H9 (cell line): ENCODE measurements around the gene RBM18. TPM values are rescaled to one million over a fixed set of nuclear protein-coding genes. Genes with fewer than 3 reads are reported as not detected.

Source experiments
- DNase-seq: peaks from one replicate; pipeline ENCODE4 v3.0.0-alpha.2; 2017
- H2AFZ ChIP-seq: one replicate; pipeline ENCODE4 v1.6.1; 2013; ENCODE audit warnings: mild to moderate bottlenecking, low read length, control low read depth, moderate library complexity
- H2AK5ac ChIP-seq: 2 replicates; pipeline ENCODE4 v1.6.1; 2013; ENCODE audit warnings: low read length, control low read depth, mixed read lengths; ENCODE audit not compliant: insufficient read length
- H2BK120ac ChIP-seq: one replicate; pipeline ENCODE4 v1.6.1; 2013; ENCODE audit warnings: low read depth, mild to moderate bottlenecking, low read length, control low read depth, inconsistent platforms; ENCODE audit not compliant: poor library complexity, severe bottlenecking
- H2BK12ac ChIP-seq: 2 replicates; pipeline ENCODE4 v1.6.1; 2013; ENCODE audit warnings: low read length, control low read depth, mixed read lengths, low read depth; ENCODE audit not compliant: insufficient read length
- H2BK15ac ChIP-seq: 2 replicates; pipeline ENCODE4 v1.6.1; 2013; ENCODE audit warnings: low read depth, low read length, control low read depth
- H2BK20ac ChIP-seq: one replicate; pipeline ENCODE4 v1.6.1; 2013; ENCODE audit warnings: low read depth, mild to moderate bottlenecking, low read length, control low read depth, inconsistent platforms; ENCODE audit not compliant: poor library complexity, severe bottlenecking
- H2BK5ac ChIP-seq: 2 replicates; pipeline ENCODE4 v1.6.1; 2013; ENCODE audit warnings: low read length, control low read depth, mixed read lengths; ENCODE audit not compliant: insufficient read length
- H3K14ac ChIP-seq: 2 replicates; pipeline ENCODE4 v1.6.1; 2013; ENCODE audit warnings: low read length, control low read depth; ENCODE audit not compliant: insufficient read depth
- H3K18ac ChIP-seq: 2 replicates; pipeline ENCODE4 v1.6.1; 2013; ENCODE audit warnings: low read depth, mild to moderate bottlenecking, mixed read lengths, low read length, control low read depth; ENCODE audit not compliant: insufficient read length
- H3K23ac ChIP-seq: 2 replicates; pipeline ENCODE4 v1.6.1; 2013; ENCODE audit warnings: low read length, control low read depth, mixed read lengths, low read depth; ENCODE audit not compliant: insufficient read length
- H3K23me2 ChIP-seq: 2 replicates; pipeline ENCODE4 v1.6.1; 2013; ENCODE audit warnings: low read depth, mild to moderate bottlenecking, mixed read lengths, low read length, control low read depth; ENCODE audit not compliant: insufficient read length, poor library complexity, severe bottlenecking
- H3K27ac ChIP-seq: 2 replicates; pipeline ENCODE4 v1.5.1; 2013; ENCODE audit warnings: low read length, control low read depth, mixed read lengths, low read depth; ENCODE audit not compliant: insufficient read length
- H3K27me3 ChIP-seq: 2 replicates; pipeline ENCODE4 v1.6.1; 2013; ENCODE audit warnings: low read length, control low read depth, inconsistent platforms; ENCODE audit not compliant: insufficient read depth
- H3K4ac ChIP-seq: 2 replicates; pipeline ENCODE4 v1.6.1; 2013; ENCODE audit warnings: low read depth, mild to moderate bottlenecking, control low read depth, inconsistent platforms, low read length, moderate library complexity
- H3K4me1 ChIP-seq: 2 replicates; pipeline ENCODE4 v1.6.1; 2013; ENCODE audit warnings: low read length, control low read depth, inconsistent platforms; ENCODE audit not compliant: insufficient read depth
- H3K4me2 ChIP-seq: 2 replicates; pipeline ENCODE4 v1.6.1; 2013; ENCODE audit warnings: low read length, control low read depth, mixed read lengths; ENCODE audit not compliant: insufficient read length, insufficient read depth
- H3K56ac ChIP-seq: 2 replicates; pipeline ENCODE4 v1.6.1; 2013; ENCODE audit warnings: low read depth, mild to moderate bottlenecking, mixed read lengths, low read length, control low read depth; ENCODE audit not compliant: insufficient read length
- H3K79me1 ChIP-seq: 2 replicates; pipeline ENCODE4 v1.6.1; 2013; ENCODE audit warnings: low read depth, mild to moderate bottlenecking, moderate library complexity, low read length, control low read depth, inconsistent platforms; ENCODE audit not compliant: insufficient read depth, poor library complexity, severe bottlenecking
- H3K79me2 ChIP-seq: 2 replicates; pipeline ENCODE4 v1.6.1; 2013; ENCODE audit warnings: low read length, control low read depth, inconsistent platforms; ENCODE audit not compliant: insufficient read depth
- H3K9ac ChIP-seq: 2 replicates; pipeline ENCODE4 v1.6.1; 2013; ENCODE audit warnings: low read length, control low read depth, mixed read lengths; ENCODE audit not compliant: insufficient read length; ENCODE audit errors: extremely low read depth
- H3K9me3 ChIP-seq: one replicate; pipeline ENCODE4 v1.6.1; 2013; ENCODE audit warnings: low read depth, low read length, inconsistent platforms; ENCODE audit not compliant: control insufficient read depth
- H3T11ph ChIP-seq: one replicate; pipeline ENCODE4 v1.6.1; 2013; ENCODE audit warnings: mild to moderate bottlenecking, low read length, control low read depth, inconsistent platforms
- H4K20me1 ChIP-seq: one replicate; pipeline ENCODE4 v1.6.1; 2013; ENCODE audit not compliant: control insufficient read depth, insufficient read length, insufficient read depth
- H4K5ac ChIP-seq: 2 replicates; pipeline ENCODE4 v1.6.1; 2013; ENCODE audit warnings: low read depth, mild to moderate bottlenecking, mixed read lengths, low read length, control low read depth; ENCODE audit not compliant: insufficient read length
- H4K8ac ChIP-seq: replicated peaks from 2 replicates; pipeline ENCODE4 v1.6.1; 2013; ENCODE audit warnings: low read length, control low read depth, mixed read lengths, low read depth; ENCODE audit not compliant: insufficient read length
- H4K91ac ChIP-seq: 2 replicates; pipeline ENCODE4 v1.6.1; 2013; ENCODE audit warnings: low read depth, mild to moderate bottlenecking, moderate library complexity, mixed read lengths, low read length, control low read depth; ENCODE audit not compliant: insufficient read length
- H3K27ac Mint-ChIP-seq, 3 experiments: 2 replicates in 2 of 3; 3 replicates in 1 of 3; pipeline ENCODE4 v1.8.0; 2020 to 2021; ENCODE audit warnings: mixed read lengths in 3 of 3, mild to moderate bottlenecking in 1 of 3, moderate library complexity in 1 of 3
- H3K27me3 Mint-ChIP-seq: 2 replicates; pipeline ENCODE4 v1.8.0; 2021; ENCODE audit warnings: low read depth, mild to moderate bottlenecking, moderate library complexity, mixed read lengths
- H3K36me3 Mint-ChIP-seq, 3 experiments: 2 replicates in 2 of 3; 3 replicates in 1 of 3; pipeline ENCODE4 v1.8.0; 2020 to 2021; ENCODE audit warnings: low read depth in 3 of 3, mixed read lengths in 3 of 3; ENCODE audit not compliant: insufficient read depth in 1 of 3
- H3K4me1 Mint-ChIP-seq, 2 experiments: 2 replicates each; pipeline ENCODE4 v1.8.0; 2020; ENCODE audit warnings: mixed read lengths in 2 of 2
- H3K4me3 Mint-ChIP-seq, 2 experiments: 2 replicates in 1 of 2; 3 replicates in 1 of 2; pipeline ENCODE4 v1.8.0; 2020 to 2021; ENCODE audit warnings: mild to moderate bottlenecking in 2 of 2, mixed read lengths in 2 of 2, moderate library complexity in 1 of 2
- H3K9me3 Mint-ChIP-seq, 2 experiments: 2 replicates in 1 of 2; 3 replicates in 1 of 2; pipeline ENCODE4 v1.8.0; 2020; ENCODE audit warnings: mild to moderate bottlenecking in 2 of 2, mixed read lengths in 2 of 2, moderate library complexity in 1 of 2
- WGBS: extraction: QIAGEN DNeasy Blood & Tissue Kit; methylation state at CpG from one replicate; pipeline ENCODE4 v1.1.7; 2013; ENCODE audit warnings: missing lambda C conversion rate, low lambda C conversion rate, mixed read lengths; ENCODE audit not compliant: insufficient read length; ENCODE audit errors: extremely low coverage; 5-methylcytosine and 5-hydroxymethylcytosine counted together
- total RNA-seq: library from RNA; stranded (reverse); gene quantifications from 2 replicates; pipeline ENCODE4 v1.2.1, GENCODE V29; 2021
- TF ChIP-seq, protein P1 (sequence below): fragments of 200-600 bp; sonication (generic); conservative IDR thresholded peaks from 3 replicates; pipeline ENCODE4 v1.8.0; 2021; ENCODE audit warnings: antibody characterized with exemption, mild to moderate bottlenecking

RBM18 gene
- total RNA-seq, 1 experiment from 2014 or later, result 18.9 TPM

DNA sequence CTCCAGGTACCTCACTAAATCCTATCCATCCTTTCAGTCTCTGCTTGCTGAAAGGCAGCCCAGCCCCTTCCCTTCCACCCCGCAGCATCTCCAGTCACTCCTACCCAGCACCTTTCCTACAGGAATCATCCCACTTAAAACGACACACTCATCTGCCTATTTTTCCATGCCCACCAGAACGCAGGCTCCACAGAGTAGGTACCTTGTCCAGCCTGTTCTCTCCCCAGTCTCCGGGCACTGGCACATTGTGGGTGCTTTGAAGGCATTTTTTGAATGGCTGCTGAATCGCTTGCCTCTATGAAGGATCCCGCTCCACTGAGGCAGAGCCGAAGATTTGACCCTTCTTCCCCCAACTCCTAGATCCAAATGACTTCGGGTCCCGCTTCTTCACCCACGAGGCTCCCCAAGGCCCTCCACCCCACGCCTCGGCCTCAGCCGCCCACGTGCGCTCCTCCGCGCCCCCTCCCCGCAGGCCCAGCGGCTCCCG lies 51.5 kb downstream of the RBM18 start:
- Mint-ChIP-seq H3K27ac (no peak overlapping the region), H3K9me3 (peaks cover 0 to 3% of the 10 kb centered on the region in 2 experiments; a peak in 4 of 5 replicates), H3K36me3 (peaks cover 0 to 3% (median 0%) of the 10 kb centered on the region in 3 experiments; a peak in 2 of 7 replicates), H3K27me3 (peaks cover 80% of the 10 kb centered on the region), H3K4me3 (peak overlapping the region; percentile 50 to 57), H3K4me1 (peaks cover 5 to 14% of the 10 kb centered on the region in 2 experiments)
- H3K27ac ChIP-seq, result no peak overlapping the region
- H3K9me3 ChIP-seq, result no peaks in the 10 kb centered on the region
- H3K79me1 ChIP-seq, result no peaks in the 10 kb centered on the region
- no peaks in the 10 kb centered on the region for H4K20me1 ChIP-seq
- H2BK120ac ChIP-seq, result no peak overlapping the region
- no peak overlapping the region for H2BK5ac ChIP-seq
- H2AK5ac ChIP-seq, result no peak overlapping the region
- WGBS, result no CpG with 5 or more reads among the region's 20 CpGs
- H2BK20ac ChIP-seq, result no peak overlapping the region
- H3K14ac ChIP-seq, result peak overlapping the region; percentile 25; the same call in 1 of the 2 replicates
- H3K27me3 ChIP-seq, result peaks cover 51% of the 10 kb centered on the region
- H3T11ph ChIP-seq, result no peak overlapping the region
- H3K4ac ChIP-seq, result no peak overlapping the region
- no peak for DNase-seq
- H4K91ac ChIP-seq, result no peak overlapping the region
- TF ChIP-seq, protein P1, sequence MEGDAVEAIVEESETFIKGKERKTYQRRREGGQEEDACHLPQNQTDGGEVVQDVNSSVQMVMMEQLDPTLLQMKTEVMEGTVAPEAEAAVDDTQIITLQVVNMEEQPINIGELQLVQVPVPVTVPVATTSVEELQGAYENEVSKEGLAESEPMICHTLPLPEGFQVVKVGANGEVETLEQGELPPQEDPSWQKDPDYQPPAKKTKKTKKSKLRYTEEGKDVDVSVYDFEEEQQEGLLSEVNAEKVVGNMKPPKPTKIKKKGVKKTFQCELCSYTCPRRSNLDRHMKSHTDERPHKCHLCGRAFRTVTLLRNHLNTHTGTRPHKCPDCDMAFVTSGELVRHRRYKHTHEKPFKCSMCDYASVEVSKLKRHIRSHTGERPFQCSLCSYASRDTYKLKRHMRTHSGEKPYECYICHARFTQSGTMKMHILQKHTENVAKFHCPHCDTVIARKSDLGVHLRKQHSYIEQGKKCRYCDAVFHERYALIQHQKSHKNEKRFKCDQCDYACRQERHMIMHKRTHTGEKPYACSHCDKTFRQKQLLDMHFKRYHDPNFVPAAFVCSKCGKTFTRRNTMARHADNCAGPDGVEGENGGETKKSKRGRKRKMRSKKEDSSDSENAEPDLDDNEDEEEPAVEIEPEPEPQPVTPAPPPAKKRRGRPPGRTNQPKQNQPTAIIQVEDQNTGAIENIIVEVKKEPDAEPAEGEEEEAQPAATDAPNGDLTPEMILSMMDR, result no peak
- H4K5ac ChIP-seq, result no peak overlapping the region
- H3K4me2 ChIP-seq, result peak overlapping the region; percentile 0
- no peak overlapping the region for H2AFZ ChIP-seq
- no peaks in the 10 kb centered on the region for H3K4me1 ChIP-seq
- peak overlapping the region; percentile 28 for H3K18ac ChIP-seq
- H3K9ac ChIP-seq, result no peak overlapping the region
- H3K23me2 ChIP-seq, result peaks cover 4% of the 10 kb centered on the region
- no peak overlapping the region for H2BK12ac ChIP-seq
- no peak overlapping the region for H3K23ac ChIP-seq
- H2BK15ac ChIP-seq, result no peak overlapping the region
- no peak overlapping the region for H4K8ac ChIP-seq
- H3K79me2 ChIP-seq, result no peaks in the 10 kb centered on the region
- H3K56ac ChIP-seq, result no peak overlapping the region
